B cell (primary cell): ENCODE results near the gene PTPRN2. TPM values are rescaled to one million over a fixed set of nuclear protein-coding genes. Genes with fewer than 3 reads are reported as not detected.

ENCODE experiments used
- ATAC-seq: fragments of 200-7000 bp; cut with Tn5 transposase; one replicate; pipeline ENCODE4 v1.10.0; 2021; ENCODE audit warnings: low read depth, mild to moderate bottlenecking, moderate number of reproducible peaks, moderate library complexity
- CTCF ChIA-PET: fragments of 350-600 bp; sonication (Branson Sonifier 250); formaldehyde crosslinking; loops from one replicate; lab custom pipeline; 2021; ENCODE audit warnings: antibody characterized with exemption, inconsistent platforms; lab: Charles Lee
- POLR2A ChIA-PET: fragments of 350-600 bp; sonication (Branson Sonifier 250); formaldehyde crosslinking; loops from one replicate; lab custom pipeline; 2021; ENCODE audit warnings: antibody characterized with exemption; lab: Charles Lee
- DNase-seq: peaks from one replicate; pipeline ENCODE4 v3.0.0; 2013
- H2AFZ ChIP-seq: 2 replicates; pipeline ENCODE4 v1.6.1; 2012; ENCODE audit warnings: mild to moderate bottlenecking, low read depth, low read length; ENCODE audit not compliant: insufficient read depth, poor library complexity, severe bottlenecking
- H3K27ac ChIP-seq, 2 donors: 1 replicate in 1 of 2; 2 replicates in 1 of 2; pipeline ENCODE4 v1.5.1; 2012 to 2013; ENCODE audit warnings: low read length in 2 of 2, mild to moderate bottlenecking in 2 of 2, moderate library complexity in 1 of 2
- H3K27me3 ChIP-seq, 4 experiments: fragments of 200-600 bp in 1 of 4; sonication (generic) in 1 of 4; replicated peaks in 1 of 4; 1 replicate in 2 of 4; 2 replicates in 2 of 4; pipeline versions ENCODE4 v1.6.1 to v1.7.0; 2013 to 2016; ENCODE audit warnings: low read length in 3 of 4, mild to moderate bottlenecking in 2 of 4, mixed read lengths in 1 of 4, moderate library complexity in 1 of 4; ENCODE audit not compliant: insufficient read depth in 4 of 4, control insufficient read depth in 3 of 4; ENCODE audit errors: control extremely low read depth in 1 of 4
- H3K36me3 ChIP-seq, 2 experiments: replicated peaks in 1 of 2; 1 replicate in 1 of 2; 2 replicates in 1 of 2; pipeline versions ENCODE4 v1.6.1 to v1.7.1; 2013; ENCODE audit warnings: low read length in 1 of 2; ENCODE audit not compliant: insufficient read depth in 2 of 2, control insufficient read depth in 1 of 2; ENCODE audit errors: control extremely low read depth in 1 of 2, extremely low read depth in 1 of 2
- H3K4me1 ChIP-seq, 2 donors: fragments of 200-600 bp in 1 of 2; sonication (generic) in 1 of 2; 1 replicate in 1 of 2; 2 replicates in 1 of 2; pipeline versions ENCODE4 v1.5.1 to v1.6.1; 2013 to 2017; ENCODE audit warnings: low read length in 2 of 2; ENCODE audit not compliant: control insufficient read depth in 2 of 2, insufficient read depth in 2 of 2
- H3K4me2 ChIP-seq: replicated peaks from 2 replicates; pipeline ENCODE3; 2012; ENCODE audit warnings: mild to moderate bottlenecking, low read depth, low read length; ENCODE audit not compliant: poor library complexity, severe bottlenecking
- H3K4me3 ChIP-seq, 5 experiments: fragments of 200-600 bp in 1 of 5; sonication (generic) in 1 of 5; 1 replicate in 3 of 5; 2 replicates in 2 of 5; pipeline versions ENCODE4 v1.5.1 to v1.7.0; 2011 to 2016; ENCODE audit warnings: low read length in 4 of 5, mild to moderate bottlenecking in 4 of 5, low read depth in 2 of 5, control low read depth in 1 of 5, moderate library complexity in 1 of 5; ENCODE audit not compliant: insufficient read depth in 1 of 5; ENCODE audit errors: control extremely low read depth in 1 of 5, extremely low read depth in 1 of 5
- H3K79me2 ChIP-seq: fragments of 200-600 bp; sonication (generic); one replicate; pipeline ENCODE4 v1.6.0; 2016; ENCODE audit warnings: low read length; ENCODE audit not compliant: control insufficient read depth, insufficient read depth
- H3K9ac ChIP-seq: fragments of 200-600 bp; sonication (generic); 2 replicates; pipeline ENCODE4 v1.6.1; 2017; ENCODE audit warnings: mild to moderate bottlenecking, low read length, moderate library complexity
- H3K9me3 ChIP-seq, 3 donors: one replicate each; pipeline versions ENCODE4 v1.6.1 to v1.7.1; 2013; ENCODE audit warnings: low read length in 2 of 3; ENCODE audit not compliant: control insufficient read depth in 2 of 3, insufficient read depth in 1 of 3; ENCODE audit errors: control extremely low read depth in 1 of 3
- H4K20me1 ChIP-seq: 2 replicates; pipeline ENCODE4 v1.6.0; 2012; ENCODE audit warnings: mild to moderate bottlenecking, low read length; ENCODE audit not compliant: insufficient read depth, control insufficient read depth, poor library complexity, severe bottlenecking
- H3K27ac Mint-ChIP-seq: one replicate; pipeline ENCODE4 v1.8.0; 2021; ENCODE audit warnings: mixed read lengths
- H3K27me3 Mint-ChIP-seq: one replicate; pipeline ENCODE4 v1.8.0; 2021; ENCODE audit warnings: mixed read lengths
- H3K4me1 Mint-ChIP-seq: one replicate; pipeline ENCODE4 v1.8.0; 2021; ENCODE audit warnings: mixed read lengths
- H3K4me3 Mint-ChIP-seq: one replicate; pipeline ENCODE4 v1.8.0; 2021; ENCODE audit warnings: mixed read lengths
- H3K9me3 Mint-ChIP-seq: one replicate; pipeline ENCODE4 v1.8.0; 2022; ENCODE audit warnings: mixed read lengths; ENCODE audit not compliant: insufficient read depth
- CTCF ChIP-seq: fragments of 200-600 bp; IDR thresholded peaks from one replicate; pipeline ENCODE4 v1.8.0; 2022; ENCODE audit warnings: antibody characterized with exemption, mild to moderate bottlenecking
- EZH2 ChIP-seq: IDR thresholded peaks from 2 replicates; pipeline ENCODE4 v1.6.1; 2012; ENCODE audit warnings: borderline replicate concordance, low read depth, mild to moderate bottlenecking, moderate library complexity, low read length; ENCODE audit not compliant: insufficient read depth, poor library complexity, severe bottlenecking
- WGBS: methylation state at CpG from one replicate; pipeline ENCODE4 v1.1.5; 2013; ENCODE audit warnings: missing lambda C conversion rate; ENCODE audit not compliant: insufficient coverage; 5-methylcytosine and 5-hydroxymethylcytosine counted together
- intact Hi-C: fragments of 100-400 bp; cut with micrococcal nuclease; formaldehyde crosslinking; loops from one replicate; pipeline ENCODE4 v1.10.0; 2022
- polyA plus RNA-seq: library from polyadenylated mRNA; depleted of rRNA; stranded (reverse); fragments of >200 nt; gene quantifications from 2 replicates; pipeline ENCODE4 v1.2.3, GENCODE V29; 2012
- total RNA-seq, 2 donors: library from RNA; stranded (reverse); fragments of 120-200 nt in 1 of 2; gene quantifications; 1 replicate in 1 of 2; 2 replicates in 1 of 2; pipeline versions ENCODE4 v1.2.3 to v1.2.4, GENCODE V29; 2013 to 2022

Gene PTPRN2
- total and polyA plus RNA-seq, 2 donors (not counting 1 experiment from before 2014, with no cell fraction given) = 2.0 to 5.0 TPM

- intact Hi-C loops = no loop called here
- H3K4me1 Mint-ChIP-seq = no peaks in the 10 kb centered on the region
- DNase-seq (no peak), ATAC-seq (no peak)
- H3K4me3 Mint-ChIP-seq = no peak overlapping the region
- no peaks in the 10 kb centered on the region for H3K4me1 ChIP-seq
- H4K20me1 ChIP-seq = no peaks in the 10 kb centered on the region
- ChIA-PET CTCF (no interaction called here), POLR2A (no interaction called here)
- H3K9me3 Mint-ChIP-seq = no peaks in the 10 kb centered on the region
- TF ChIP-seq EZH2 (no peak), CTCF (no peak)
- no peak overlapping the region for H3K9ac ChIP-seq
- no peak overlapping the region for H3K4me2 ChIP-seq
- H3K27me3 ChIP-seq = no peaks in the 10 kb centered on the region
- no peak overlapping the region for H2AFZ ChIP-seq
- H3K27ac ChIP-seq = no peak overlapping the region
- H3K27me3 Mint-ChIP-seq = no peaks in the 10 kb centered on the region
- WGBS = 95% methylated on average over 15 of the region's 15 CpGs
- no peak overlapping the region for H3K27ac Mint-ChIP-seq
- peaks cover 0 to 63% (median 1%) of the 10 kb centered on the region in 3 donors for H3K9me3 ChIP-seq
- H3K36me3 ChIP-seq = no peaks in the 10 kb centered on the region
- H3K4me3 ChIP-seq = no peak overlapping the region
- no peaks in the 10 kb centered on the region for H3K79me2 ChIP-seq
These were observed 460.4 kb downstream of the PTPRN2 start for GRCh38 chr7:158127241-158127640.

GRCh38 chr7:158126661-158127060 lies 461.0 kb downstream of the PTPRN2 start:
- POLR2A ChIA-PET = no interaction called here
- Mint-ChIP-seq H3K4me3 (no peak overlapping the region), H3K4me1 (no peaks in the 10 kb centered on the region), H3K27ac (no peak overlapping the region), H3K9me3 (no peaks in the 10 kb centered on the region), H3K27me3 (no peaks in the 10 kb centered on the region)
- intact Hi-C loops = no loop called here
- ATAC-seq = no peak
- WGBS = 97% methylated on average over 11 of the region's 15 CpGs
- no peaks in the 10 kb centered on the region for H3K4me1 ChIP-seq
- TF ChIP-seq EZH2 = no peak
- TF ChIP-seq CTCF = no peak
- H2AFZ ChIP-seq = no peak overlapping the region
- H3K36me3 ChIP-seq = no peaks in the 10 kb centered on the region
- H3K27ac ChIP-seq = no peak overlapping the region
- no peaks in the 10 kb centered on the region for H4K20me1 ChIP-seq
- H3K9ac ChIP-seq = no peak overlapping the region
- no peaks in the 10 kb centered on the region for H3K79me2 ChIP-seq
- CTCF ChIA-PET = no interaction called here
- no peak for DNase-seq
- H3K27me3 ChIP-seq = no peaks in the 10 kb centered on the region
- no peak overlapping the region for H3K4me3 ChIP-seq
- peaks cover 0 to 69% (median 1%) of the 10 kb centered on the region in 3 donors for H3K9me3 ChIP-seq
- H3K4me2 ChIP-seq = no peak overlapping the region
